ENCODE measurements around the gene HPSE2.
"Not testable (repeated sequence)": the region's sequence is repeated elsewhere in the genome, so short reads cannot be mapped to it uniquely, and the experiment has no call there.

HPSE2 gene

GRCh38 chr10:98568551-98568950 is 667.1 kb downstream of the HPSE2 start:
- DNase-seq (ENCODE audit: low read depth, low spot score): no peak

GRCh38 chr10:98567391-98568133 is 668.1 kb downstream of the HPSE2 start:
- no peak for DNase-seq (ENCODE audit: low read depth, low spot score)

GRCh38 chr10:98563811-98564210 is 671.8 kb downstream of the HPSE2 start:
- no peak for DNase-seq (ENCODE audit: low read depth, low spot score)

DNA sequence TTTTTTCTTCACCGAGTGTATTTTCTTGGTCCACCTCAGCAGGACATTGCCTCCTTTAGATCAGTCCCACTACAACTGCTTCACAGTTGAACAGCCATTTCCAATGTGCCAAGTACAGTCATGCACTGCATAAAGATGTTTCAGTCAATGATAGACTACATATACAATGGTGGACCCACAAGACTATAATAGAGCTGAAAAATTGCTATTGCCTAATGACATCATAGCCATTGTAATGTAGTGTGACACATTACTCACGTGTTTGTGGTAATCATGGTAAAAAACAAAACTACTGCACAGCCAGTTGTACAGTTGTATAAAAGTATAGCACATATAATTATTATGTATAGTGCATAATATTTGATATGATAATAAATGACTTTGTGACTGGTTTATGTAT is 675.1 kb downstream of the HPSE2 start:
- DNase-seq (ENCODE audit: low read depth, low spot score): no peak

GRCh38 chr10:98556061-98556460 is 679.6 kb downstream of the HPSE2 start:
- DNase-seq (ENCODE audit: low read depth, low spot score): no peak

DNA sequence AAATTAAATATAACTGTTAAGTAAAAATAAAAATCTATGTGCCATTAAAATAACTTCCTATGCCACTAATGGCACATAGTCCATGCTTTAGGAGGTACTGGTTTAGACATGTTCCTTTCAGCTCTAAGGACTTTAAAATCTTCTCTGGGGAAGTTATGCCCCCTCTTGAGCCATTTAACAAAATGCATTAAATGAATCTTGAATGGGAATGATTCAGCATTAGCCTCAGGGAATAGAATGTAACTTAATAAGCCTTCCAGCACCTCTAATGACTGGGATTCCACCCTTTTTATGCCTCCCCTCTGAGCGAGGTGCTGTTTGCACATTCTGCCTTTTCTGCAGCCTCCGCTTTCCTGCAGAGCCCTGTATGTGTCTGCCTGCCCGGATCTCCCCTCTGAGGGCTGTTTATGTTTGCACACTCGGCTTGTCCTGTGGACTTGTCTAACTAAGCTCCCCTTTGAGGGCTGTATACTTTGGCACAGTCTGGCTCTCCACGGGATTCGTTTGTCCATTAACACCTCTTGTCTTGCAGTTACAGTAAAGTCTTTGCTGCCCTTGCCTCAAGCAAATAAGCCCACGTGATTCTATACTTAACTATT is 680.5 kb downstream of the HPSE2 start:
- no peak for DNase-seq (ENCODE audit: low read depth, low spot score)

GRCh38 chr10:98541561-98541960 is 694.1 kb downstream of the HPSE2 start:
- DNase-seq (ENCODE audit: low read depth, low spot score): not testable (repeated sequence)

DNA sequence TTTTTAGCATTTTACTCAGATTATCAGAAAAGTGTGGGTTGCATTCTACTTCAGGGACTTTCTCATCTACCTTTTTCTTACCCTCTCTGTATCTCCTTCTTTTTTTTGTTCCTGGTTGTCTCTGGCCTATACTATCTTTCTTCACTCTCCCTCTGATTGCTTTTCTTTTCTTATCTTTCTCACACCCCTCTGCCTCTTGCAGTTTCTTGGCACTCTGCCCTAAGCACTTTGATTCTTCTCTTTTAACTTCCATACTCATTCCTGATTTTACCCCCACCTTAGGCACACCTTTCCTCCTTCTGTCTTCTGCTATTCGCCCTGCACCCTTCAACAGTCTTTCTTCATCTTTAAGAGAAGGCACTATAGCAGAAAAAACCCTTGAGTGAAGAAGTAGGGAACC is 696.1 kb downstream of the HPSE2 start:
- DNase-seq (ENCODE audit: low read depth, low spot score): no peak

DNA sequence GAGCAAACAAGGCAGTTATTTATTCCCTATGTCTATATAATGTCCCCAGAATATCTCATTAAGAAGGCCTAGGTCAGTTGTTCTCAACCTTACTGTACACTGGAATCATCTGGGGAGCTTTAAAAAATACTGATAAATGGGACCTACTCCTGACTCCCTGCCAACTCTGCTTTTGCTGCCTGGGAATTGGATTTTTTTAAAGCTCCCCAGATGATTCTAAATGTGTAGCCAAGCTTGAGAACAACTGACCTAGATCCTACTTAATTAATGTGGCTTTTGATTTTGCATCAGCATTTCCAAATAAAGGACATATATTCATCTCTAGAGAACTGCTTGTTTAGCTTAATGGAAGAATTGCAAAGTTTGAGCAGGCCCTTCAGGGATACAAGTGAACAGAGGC is 697.2 kb downstream of the HPSE2 start:
- no peak for DNase-seq (ENCODE audit: low read depth, low spot score)

DNA sequence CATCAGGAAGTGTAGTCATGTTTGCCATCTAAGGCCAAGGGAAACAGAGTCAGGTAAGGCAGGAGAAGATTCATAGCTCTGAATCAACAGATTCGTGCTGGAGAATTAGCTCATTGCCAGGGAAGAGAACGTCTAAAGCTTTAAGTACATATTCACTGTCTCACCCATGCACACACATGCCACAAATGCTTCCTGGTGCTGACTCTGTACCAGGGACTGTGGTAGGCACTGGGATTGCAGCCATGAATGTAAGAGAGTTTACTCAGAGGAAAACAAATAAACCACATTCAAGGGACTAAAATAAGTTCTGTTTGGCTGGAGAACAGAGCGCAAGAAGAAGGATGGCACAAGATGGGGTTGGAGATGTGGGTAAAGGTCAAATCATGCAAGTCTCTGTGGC is 699.1 kb downstream of the HPSE2 start:
- DNase-seq (ENCODE audit: low read depth, low spot score): no peak

- DNase-seq (ENCODE audit: low read depth, low spot score): no peak
Observed at GRCh38 chr10:98533746-98534445, 701.8 kb downstream of the HPSE2 start.

DNA sequence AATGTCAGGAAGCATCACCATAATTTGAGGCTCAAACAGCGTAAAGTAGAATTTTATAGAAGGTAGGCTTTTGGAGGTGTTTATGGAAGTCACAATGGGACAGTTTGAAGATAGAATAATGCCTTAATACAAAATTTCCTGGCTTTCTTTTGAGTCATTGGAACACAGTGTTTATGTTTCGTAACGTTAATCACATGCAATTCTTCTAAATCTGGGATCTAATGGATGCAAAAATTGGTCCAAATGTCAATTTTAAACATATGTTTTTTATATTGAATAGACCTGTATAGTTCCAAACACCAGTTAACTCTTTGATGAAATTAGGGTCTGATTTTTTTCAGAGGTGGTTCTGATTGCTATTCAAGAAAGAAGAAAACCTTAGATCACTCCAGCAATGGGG is 702.4 kb downstream of the HPSE2 start:
- no peak for DNase-seq (ENCODE audit: low read depth, low spot score)

- DNase-seq (ENCODE audit: low read depth, low spot score): no peak
Observed at GRCh38 chr10:98528805-98529183, 706.9 kb downstream of the HPSE2 start.

DNA sequence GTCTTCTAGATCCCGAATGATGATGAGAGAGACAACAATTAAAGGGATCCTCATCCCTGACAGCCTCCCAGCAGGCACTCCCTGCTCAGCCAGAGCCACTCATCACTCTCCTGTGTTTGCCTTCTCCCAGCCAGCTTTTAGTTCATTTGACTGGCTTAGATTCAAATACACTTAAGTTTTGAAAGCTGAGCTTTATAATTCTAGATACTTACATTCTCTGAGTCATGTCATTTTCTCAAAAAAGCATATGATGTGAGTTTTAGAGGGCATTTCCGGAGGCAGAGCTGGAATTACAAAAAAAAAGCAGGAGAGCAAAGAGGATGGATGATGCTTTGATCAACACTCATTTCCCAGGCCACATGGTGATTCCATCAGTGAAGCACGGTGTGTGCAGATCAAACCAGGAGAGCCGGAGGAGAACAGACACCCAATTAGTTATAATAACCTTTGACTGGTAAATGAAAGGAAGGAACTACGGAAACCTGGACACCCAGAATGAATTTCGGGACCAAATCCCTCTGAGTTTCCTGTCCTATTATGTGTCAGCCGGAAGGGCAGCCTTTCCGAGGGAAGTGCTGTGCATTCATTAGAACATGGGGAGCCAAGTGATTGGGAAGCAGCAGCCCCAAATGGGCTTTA is 707.4 kb downstream of the HPSE2 start:
- DNase-seq (ENCODE audit: low read depth, low spot score): no peak

- DNase-seq (ENCODE audit: low read depth, low spot score): no peak
Observed at GRCh38 chr10:98525969-98526368, 709.7 kb downstream of the HPSE2 start.

DNA sequence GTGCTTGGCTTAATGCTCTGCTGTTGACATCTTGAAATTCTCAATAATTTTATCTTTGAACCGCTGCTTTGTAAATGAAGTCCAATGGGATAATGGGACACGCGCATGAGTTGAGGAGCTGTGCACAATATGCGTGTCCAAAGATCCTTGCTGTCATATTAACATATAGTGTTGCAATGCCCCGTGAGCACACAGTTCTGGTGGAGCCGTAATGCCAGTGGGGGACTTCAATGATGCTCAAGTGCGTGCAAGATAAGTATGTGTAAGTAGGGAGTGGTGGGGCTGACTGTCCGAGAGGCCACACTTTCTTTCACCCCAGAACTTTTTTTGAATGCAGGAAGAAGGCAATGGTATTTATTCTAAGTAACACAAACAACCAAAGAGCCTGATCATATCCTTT is 711.5 kb downstream of the HPSE2 start:
- no peak for DNase-seq (ENCODE audit: low read depth, low spot score)

- no peak for DNase-seq (ENCODE audit: low read depth, low spot score)
Observed at GRCh38 chr10:98519841-98520240, 715.8 kb downstream of the HPSE2 start.

DNA sequence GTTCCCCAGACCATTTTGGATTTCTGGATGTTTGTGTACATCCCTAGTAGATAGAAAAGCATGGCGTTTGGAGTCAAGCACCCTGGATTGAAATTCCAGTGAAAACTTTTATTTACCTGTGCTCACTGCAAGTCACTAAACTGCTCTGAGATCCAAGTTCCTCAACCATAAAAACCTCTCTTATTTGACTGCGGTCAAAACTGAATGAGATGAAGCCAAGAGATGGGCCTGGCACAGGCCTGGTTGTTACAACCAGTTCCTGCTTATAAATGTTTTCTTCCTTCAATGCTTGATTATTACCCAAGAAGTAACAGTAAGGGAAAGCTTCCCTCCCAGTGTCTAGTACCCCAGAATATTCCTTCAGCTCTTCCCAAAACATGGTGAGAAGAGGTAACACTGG is 718.0 kb downstream of the HPSE2 start:
- no peak for DNase-seq (ENCODE audit: low read depth, low spot score)

- no peak for DNase-seq (ENCODE audit: low read depth, low spot score)
Observed at GRCh38 chr10:98516352-98516751, 719.3 kb downstream of the HPSE2 start.

DNA sequence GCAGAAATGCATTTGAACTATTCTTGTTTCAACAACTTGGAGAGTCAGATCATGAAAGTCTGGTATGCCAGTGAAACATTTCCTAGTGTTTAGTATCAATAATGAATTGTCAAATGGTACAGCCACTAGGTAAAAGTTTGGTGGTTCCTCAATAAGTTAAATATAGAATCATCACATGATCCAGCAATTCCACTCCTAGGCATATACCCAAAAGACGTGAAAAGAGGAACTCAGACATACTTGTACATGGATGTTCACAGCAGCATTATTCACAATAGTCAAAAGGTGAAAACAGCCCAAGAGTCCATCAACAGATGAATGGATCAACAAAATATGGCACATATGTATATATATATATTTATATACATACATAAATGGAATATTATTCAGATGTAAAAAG is 721.9 kb downstream of the HPSE2 start:
- DNase-seq (ENCODE audit: low read depth, low spot score): no peak

- no peak for DNase-seq (ENCODE audit: low read depth, low spot score)
Observed at GRCh38 chr10:98511876-98512275, 723.8 kb downstream of the HPSE2 start.

DNA sequence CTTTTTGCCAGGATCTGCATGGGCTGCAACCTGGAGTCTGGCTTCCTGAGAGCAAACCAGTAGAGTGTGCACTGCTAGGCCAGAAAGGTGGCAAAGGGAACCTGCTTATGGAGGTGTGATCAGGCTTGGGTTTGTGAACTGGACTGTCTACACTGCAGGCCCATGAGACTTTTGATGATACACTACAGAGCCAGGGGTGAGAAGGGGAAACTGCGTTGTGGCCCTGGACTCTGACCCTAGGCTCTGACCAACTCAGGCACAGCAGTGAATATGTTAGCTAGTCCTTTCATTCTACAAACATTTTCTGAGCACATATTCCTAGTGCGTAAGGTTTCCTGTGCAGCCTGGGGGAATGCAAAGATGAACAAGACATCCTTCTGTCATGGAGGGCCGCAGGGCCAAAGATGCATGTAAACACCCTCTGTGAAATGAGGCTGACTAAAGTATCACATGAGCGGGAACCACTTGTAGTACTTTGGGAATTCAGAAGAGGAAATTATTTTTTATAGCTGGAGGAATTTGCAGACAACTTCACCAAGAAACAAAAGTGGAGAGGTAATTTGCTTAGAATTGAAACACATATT is 725.1 kb downstream of the HPSE2 start:
- DNase-seq (ENCODE audit: low read depth, low spot score): no peak
